ENCODE data around the gene CDRT15L2. TPM values are rescaled to one million over a fixed set of nuclear protein-coding genes. Genes with fewer than 3 reads are reported as not detected.
"Not testable (repeated sequence)": the region's sequence is repeated elsewhere in the genome, so short reads cannot be mapped to it uniquely, and the experiment has no call there.

Gene CDRT15L2
- total RNA-seq, 3 donors from 2014 or later = not detected

DNA sequence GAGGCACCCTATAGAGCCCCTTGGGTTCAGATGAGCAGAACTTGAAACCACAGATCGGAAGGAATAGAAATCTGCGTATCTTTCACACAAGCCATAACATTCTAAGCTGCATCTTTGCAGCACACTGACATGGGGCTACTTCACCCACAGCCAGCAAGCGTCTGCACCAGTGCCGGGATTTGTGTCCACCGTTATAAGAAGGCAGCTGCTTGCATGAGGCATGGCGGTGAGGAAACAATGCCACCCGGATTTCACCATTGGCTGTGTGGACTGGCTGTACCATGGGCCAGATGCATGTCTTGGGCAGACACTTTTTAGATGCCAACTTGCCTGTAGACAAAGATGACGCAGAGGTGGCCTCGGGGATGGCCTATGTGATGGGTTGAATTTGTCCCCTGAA, 20.5 kb upstream of the CDRT15L2 start:
- DNase-seq; intact Hi-C loops (cut with DNase I, micrococcal nuclease); H3K36me3 ChIP-seq (ENCODE audit: low read depth); ATAC-seq; H3K4me3 ChIP-seq; H3K9me3 ChIP-seq; H3K4me1 ChIP-seq (ENCODE audit: low read depth): not testable (repeated sequence)

DNA sequence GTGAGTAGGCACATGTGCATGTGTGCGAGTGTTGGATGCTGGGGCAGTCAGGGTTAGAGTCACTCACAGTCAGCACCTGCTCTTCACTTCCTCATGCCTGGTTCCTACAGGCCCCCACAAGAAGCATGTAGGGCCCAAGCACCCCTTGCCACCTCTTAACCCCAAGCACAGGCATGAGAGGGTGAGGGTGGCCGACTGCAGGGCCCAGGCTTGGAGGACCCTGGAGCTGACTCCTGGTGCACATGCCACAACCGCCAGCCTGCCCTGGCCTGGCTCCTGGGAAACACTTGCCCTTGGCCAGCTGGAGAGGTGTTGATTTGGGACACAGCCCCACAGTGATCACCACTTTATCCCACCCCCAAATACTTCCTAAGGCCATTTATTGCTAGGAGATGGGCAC, 16.9 kb upstream of the CDRT15L2 start:
- Histone ChIP-seq H3K4me1 (ENCODE audit: low read depth) (no peaks in the 10 kb centered on the region), H3K9me3 (no peaks in the 10 kb centered on the region), H3K4me3 (no peak overlapping the region), H3K36me3 (ENCODE audit: low read depth) (no peaks in the 10 kb centered on the region)
- DNase-seq = no peak
- no peak for ATAC-seq
- intact Hi-C loops (cut with DNase I, micrococcal nuclease) = no loop called here
- TF ChIP-seq, protein P1, sequence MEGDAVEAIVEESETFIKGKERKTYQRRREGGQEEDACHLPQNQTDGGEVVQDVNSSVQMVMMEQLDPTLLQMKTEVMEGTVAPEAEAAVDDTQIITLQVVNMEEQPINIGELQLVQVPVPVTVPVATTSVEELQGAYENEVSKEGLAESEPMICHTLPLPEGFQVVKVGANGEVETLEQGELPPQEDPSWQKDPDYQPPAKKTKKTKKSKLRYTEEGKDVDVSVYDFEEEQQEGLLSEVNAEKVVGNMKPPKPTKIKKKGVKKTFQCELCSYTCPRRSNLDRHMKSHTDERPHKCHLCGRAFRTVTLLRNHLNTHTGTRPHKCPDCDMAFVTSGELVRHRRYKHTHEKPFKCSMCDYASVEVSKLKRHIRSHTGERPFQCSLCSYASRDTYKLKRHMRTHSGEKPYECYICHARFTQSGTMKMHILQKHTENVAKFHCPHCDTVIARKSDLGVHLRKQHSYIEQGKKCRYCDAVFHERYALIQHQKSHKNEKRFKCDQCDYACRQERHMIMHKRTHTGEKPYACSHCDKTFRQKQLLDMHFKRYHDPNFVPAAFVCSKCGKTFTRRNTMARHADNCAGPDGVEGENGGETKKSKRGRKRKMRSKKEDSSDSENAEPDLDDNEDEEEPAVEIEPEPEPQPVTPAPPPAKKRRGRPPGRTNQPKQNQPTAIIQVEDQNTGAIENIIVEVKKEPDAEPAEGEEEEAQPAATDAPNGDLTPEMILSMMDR (IDR thresholded peaks at IDR 0.05) = no peak

DNA sequence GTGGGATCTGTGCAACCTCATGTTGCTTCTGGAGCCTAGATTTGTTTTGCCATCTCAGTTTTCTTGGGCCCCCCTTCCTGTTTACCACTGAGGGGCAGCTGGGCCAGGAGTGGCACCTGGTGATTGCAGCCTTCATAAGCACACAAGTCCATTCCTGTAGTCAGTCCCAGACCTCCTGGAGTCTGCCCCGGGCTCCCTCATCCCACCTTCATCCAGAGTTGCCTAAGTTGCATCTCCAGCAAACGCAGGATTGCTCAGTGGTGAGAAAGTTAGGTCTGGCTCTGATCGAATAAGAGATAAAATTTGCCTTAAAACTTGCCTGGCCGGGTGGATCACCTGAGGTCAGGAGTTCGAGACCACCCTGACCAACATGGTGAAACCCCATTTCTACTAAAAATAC, 14.3 kb upstream of the CDRT15L2 start:
- H3K4me1 ChIP-seq (ENCODE audit: low read depth); H3K36me3 ChIP-seq (ENCODE audit: low read depth); H3K9me3 ChIP-seq; DNase-seq; intact Hi-C loops (cut with DNase I, micrococcal nuclease); H3K4me3 ChIP-seq; ATAC-seq: not testable (repeated sequence)

GRCh38 chr17:20565711-20566110, 13.8 kb upstream of the CDRT15L2 start:
- TF ChIP-seq, protein P1 (IDR thresholded peaks at IDR 0.05) = no peak
- intact Hi-C loops (cut with DNase I, micrococcal nuclease) = no loop called here
- Histone ChIP-seq H3K4me1 (ENCODE audit: low read depth) (no peaks in the 10 kb centered on the region), H3K4me3 (no peak overlapping the region), H3K36me3 (ENCODE audit: low read depth) (no peaks in the 10 kb centered on the region), H3K9me3 (no peaks in the 10 kb centered on the region)
- ATAC-seq = no peak
- no peak for DNase-seq

GRCh38 chr17:20566736-20567135, 12.8 kb upstream of the CDRT15L2 start:
- DNase-seq; H3K9me3 ChIP-seq; H3K4me1 ChIP-seq (ENCODE audit: low read depth); ATAC-seq; intact Hi-C loops (cut with DNase I, micrococcal nuclease); H3K4me3 ChIP-seq; H3K36me3 ChIP-seq (ENCODE audit: low read depth): not testable (repeated sequence)

GRCh38 chr17:20567421-20567820, 12.1 kb upstream of the CDRT15L2 start:
- ATAC-seq; H3K9me3 ChIP-seq; H3K4me3 ChIP-seq; H3K4me1 ChIP-seq (ENCODE audit: low read depth); intact Hi-C loops (cut with DNase I, micrococcal nuclease); H3K36me3 ChIP-seq (ENCODE audit: low read depth); DNase-seq: not testable (repeated sequence)

DNA sequence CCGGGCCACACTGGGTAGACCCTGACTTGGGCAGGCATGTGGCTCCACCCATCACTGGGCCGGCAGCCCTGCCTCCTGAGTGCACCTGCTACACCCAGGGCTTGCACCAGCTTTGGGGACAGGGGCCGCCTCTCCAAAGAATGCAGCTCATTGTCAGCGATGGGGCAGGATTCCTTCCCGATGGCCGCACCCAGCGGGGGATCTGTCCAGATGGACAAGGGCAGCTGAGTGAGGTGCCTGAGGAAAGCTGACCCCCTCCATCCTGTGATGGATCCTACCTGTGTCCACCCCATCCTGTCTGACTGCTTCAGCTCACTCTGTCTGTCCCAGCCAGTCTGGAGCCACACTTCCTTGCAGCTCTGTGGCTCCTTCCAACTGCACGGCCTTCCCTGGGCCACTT, 10.9 kb upstream of the CDRT15L2 start:
- H3K36me3 ChIP-seq (ENCODE audit: low read depth); H3K4me1 ChIP-seq (ENCODE audit: low read depth); H3K4me3 ChIP-seq; DNase-seq; ATAC-seq; H3K9me3 ChIP-seq; intact Hi-C loops (cut with DNase I, micrococcal nuclease): not testable (repeated sequence)

GRCh38 chr17:20571653-20572052, 7.9 kb upstream of the CDRT15L2 start:
- intact Hi-C loops (cut with DNase I, micrococcal nuclease); ATAC-seq; DNase-seq; H3K4me3 ChIP-seq; H3K36me3 ChIP-seq (ENCODE audit: low read depth); H3K9me3 ChIP-seq; H3K4me1 ChIP-seq (ENCODE audit: low read depth): not testable (repeated sequence)

DNA sequence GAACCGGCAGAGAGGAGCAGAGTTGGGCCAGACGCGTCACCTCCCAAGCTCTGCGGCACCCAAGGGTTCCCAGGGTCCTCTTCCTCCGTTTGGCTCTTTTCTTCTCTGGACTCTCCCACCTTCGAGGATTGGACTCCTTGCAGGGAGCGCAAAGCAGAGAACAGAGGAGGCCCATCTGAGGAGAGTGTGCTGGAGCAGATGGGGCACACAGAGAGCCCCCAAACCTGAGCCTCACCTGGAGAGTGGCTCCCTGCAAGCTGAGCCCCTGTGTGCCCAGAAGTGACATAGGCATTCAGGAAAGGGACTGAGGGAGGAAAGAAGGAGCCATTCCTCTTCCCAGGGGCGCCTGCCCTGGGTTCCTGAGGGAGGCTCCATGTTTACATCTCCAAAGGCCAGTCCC, 6.3 kb upstream of the CDRT15L2 start:
- DNase-seq; H3K9me3 ChIP-seq; H3K4me1 ChIP-seq (ENCODE audit: low read depth); ATAC-seq; H3K36me3 ChIP-seq (ENCODE audit: low read depth); intact Hi-C loops (cut with DNase I, micrococcal nuclease); H3K4me3 ChIP-seq: not testable (repeated sequence)

DNA sequence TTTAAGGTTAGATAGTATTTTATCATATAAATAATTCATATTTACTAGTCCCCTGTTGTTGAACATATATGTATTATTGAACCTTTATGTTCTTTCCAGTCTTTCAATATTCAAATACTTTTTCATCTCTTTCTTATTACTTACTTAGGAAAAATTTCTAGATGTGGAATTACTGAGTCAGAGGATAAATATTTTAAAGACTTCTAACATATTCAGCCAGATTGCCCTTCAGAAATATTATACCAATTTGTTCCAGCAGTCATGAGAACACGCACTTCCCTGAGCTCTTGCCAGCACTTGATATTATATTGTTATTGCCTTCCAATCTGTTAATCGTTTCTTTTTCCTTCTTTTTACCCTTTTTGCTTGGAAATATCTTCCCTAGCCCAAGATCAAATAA, 4.5 kb upstream of the CDRT15L2 start:
- H3K9me3 ChIP-seq; H3K4me1 ChIP-seq (ENCODE audit: low read depth); ATAC-seq; DNase-seq; H3K4me3 ChIP-seq; H3K36me3 ChIP-seq (ENCODE audit: low read depth); intact Hi-C loops (cut with DNase I, micrococcal nuclease): not testable (repeated sequence)

DNA sequence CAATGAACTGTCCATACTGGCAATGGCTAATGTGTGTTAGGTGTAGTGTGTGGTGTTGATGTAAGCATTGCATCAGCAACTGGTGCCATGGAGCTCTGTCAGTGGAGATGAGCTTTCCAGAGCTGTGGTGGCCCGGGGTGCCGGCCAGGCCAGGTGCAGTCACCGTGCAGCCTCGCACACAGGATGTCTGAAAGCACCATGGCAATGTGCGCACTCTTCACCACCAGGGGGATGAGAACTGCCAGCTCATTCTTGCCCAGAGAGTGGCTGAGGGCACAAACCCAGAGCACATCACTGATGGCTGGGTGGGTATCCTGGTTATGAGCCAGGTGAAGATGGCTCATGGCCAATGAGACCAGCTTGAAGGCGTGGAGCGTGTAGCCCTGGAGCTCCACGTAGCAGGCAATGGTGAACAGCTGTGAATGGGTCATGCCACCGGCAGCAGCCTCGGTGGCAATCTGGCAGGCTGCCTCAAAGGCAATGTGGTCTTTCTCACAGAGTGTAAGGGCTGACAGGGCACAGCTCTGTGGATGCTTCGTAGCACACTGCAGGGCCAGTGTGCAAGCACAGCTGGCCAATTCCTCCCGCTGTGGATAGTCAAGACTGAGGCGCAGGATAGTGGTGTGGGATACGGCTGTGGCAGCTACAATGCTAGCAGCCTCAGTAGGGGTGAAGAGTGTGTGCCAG, 4.5 kb downstream of the CDRT15L2 start:
- H3K4me3 ChIP-seq; intact Hi-C loops (cut with DNase I, micrococcal nuclease); H3K36me3 ChIP-seq (ENCODE audit: low read depth); H3K9me3 ChIP-seq; H3K4me1 ChIP-seq (ENCODE audit: low read depth); DNase-seq: not testable (repeated sequence)
- peak; percentile 69 for ATAC-seq

GRCh38 chr17:20588744-20589453, 9.4 kb downstream of the CDRT15L2 start:
- DNase-seq (peak in 1 of 3 donors; percentile 19), ATAC-seq (peak; percentile 47)
- H3K4me3 ChIP-seq; H3K36me3 ChIP-seq (ENCODE audit: low read depth); H3K4me1 ChIP-seq (ENCODE audit: low read depth); intact Hi-C loops (cut with DNase I, micrococcal nuclease); H3K9me3 ChIP-seq: not testable (repeated sequence)

Data from mucosa of descending colon (tissue), 3 donors.